HL-60 (cell line): ENCODE measurements around the gene ZNF586.

Experiments
- DNase-seq, 2 experiments: peaks; one replicate each; pipeline ENCODE4 v3.0.0-alpha.2; 2010 to 2020; ENCODE audit warnings: low read depth in 1 of 2, low spot score in 1 of 2
- H3K27ac ChIP-seq: fragments of 250-450 bp; sonication (Bioruptor Pico); replicated peaks from 2 replicates; pipeline ENCODE4 v1.5.1; 2020; ENCODE audit warnings: mild to moderate bottlenecking, moderate library complexity
- H3K27me3 ChIP-seq: fragments of 250-450 bp; sonication (Bioruptor Pico); 2 replicates; pipeline ENCODE4 v1.5.1; 2021; ENCODE audit warnings: mild to moderate bottlenecking, moderate library complexity; ENCODE audit not compliant: insufficient read depth, poor library complexity, severe bottlenecking
- H3K4me3 ChIP-seq: replicated peaks from 2 replicates; pipeline ENCODE4 v1.5.1; 2011; ENCODE audit warnings: mild to moderate bottlenecking, control low read depth, low read length; ENCODE audit not compliant: insufficient read depth
- GABPA ChIP-seq: IDR thresholded peaks from 2 replicates; pipeline ENCODE4 v1.6.1; 2012; ENCODE audit warnings: low read depth
- POLR2AphosphoS5 ChIP-seq: IDR thresholded peaks from 2 replicates; pipeline ENCODE4 v1.6.1; 2012; ENCODE audit warnings: low read depth
- SPI1 ChIP-seq: IDR thresholded peaks from 2 replicates; pipeline ENCODE4 v1.6.1; 2012; ENCODE audit warnings: low read depth, mild to moderate bottlenecking, borderline replicate concordance
- TF ChIP-seq, protein P1 (sequence below): IDR thresholded peaks from 2 replicates; pipeline ENCODE4 v1.6.1; 2012; ENCODE audit warnings: low read depth; ENCODE audit not compliant: insufficient replicate concordance
- TF ChIP-seq, protein P2 (sequence below): IDR thresholded peaks from one replicate; pipeline ENCODE4 v1.5.1; 2011; ENCODE audit warnings: low read length, control low read depth, inconsistent platforms; ENCODE audit not compliant: insufficient read depth

ZNF586 gene

DNA sequence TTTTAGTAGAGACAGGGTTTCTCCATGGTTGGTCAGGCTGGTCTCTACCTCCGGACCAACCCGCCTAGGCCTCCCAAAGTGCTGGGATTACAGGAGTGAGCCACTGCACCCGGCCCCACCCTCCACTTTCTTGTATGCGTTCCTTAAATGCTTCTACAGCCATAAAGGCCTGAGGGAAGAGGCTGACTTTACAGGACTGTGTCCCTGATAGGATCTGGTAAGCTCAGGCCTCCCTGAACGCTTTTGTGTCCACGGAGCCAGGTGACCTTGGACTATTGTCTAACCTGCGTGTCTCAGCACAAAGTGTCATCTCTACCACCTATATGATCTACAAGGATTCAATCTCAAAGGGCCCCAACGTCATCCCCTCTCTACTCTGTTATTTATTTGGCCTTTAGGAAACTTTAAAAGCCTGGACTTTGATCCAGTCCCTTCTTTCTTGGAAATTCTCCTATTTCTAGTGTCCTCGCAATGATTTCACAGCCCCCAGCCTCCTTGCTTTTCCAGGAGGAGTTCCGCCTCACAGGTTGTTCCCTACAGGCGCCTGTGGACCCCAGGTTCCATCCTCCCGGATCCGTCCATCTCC is 44.5 kb downstream of the ZNF586 start:
- Histone ChIP-seq H3K4me3 (peak overlapping the region; percentile 97), H3K27ac (peak overlapping the region; percentile 71), H3K27me3 (no peaks in the 10 kb centered on the region)
- no peak for DNase-seq
- TF ChIP-seq, protein P1, sequence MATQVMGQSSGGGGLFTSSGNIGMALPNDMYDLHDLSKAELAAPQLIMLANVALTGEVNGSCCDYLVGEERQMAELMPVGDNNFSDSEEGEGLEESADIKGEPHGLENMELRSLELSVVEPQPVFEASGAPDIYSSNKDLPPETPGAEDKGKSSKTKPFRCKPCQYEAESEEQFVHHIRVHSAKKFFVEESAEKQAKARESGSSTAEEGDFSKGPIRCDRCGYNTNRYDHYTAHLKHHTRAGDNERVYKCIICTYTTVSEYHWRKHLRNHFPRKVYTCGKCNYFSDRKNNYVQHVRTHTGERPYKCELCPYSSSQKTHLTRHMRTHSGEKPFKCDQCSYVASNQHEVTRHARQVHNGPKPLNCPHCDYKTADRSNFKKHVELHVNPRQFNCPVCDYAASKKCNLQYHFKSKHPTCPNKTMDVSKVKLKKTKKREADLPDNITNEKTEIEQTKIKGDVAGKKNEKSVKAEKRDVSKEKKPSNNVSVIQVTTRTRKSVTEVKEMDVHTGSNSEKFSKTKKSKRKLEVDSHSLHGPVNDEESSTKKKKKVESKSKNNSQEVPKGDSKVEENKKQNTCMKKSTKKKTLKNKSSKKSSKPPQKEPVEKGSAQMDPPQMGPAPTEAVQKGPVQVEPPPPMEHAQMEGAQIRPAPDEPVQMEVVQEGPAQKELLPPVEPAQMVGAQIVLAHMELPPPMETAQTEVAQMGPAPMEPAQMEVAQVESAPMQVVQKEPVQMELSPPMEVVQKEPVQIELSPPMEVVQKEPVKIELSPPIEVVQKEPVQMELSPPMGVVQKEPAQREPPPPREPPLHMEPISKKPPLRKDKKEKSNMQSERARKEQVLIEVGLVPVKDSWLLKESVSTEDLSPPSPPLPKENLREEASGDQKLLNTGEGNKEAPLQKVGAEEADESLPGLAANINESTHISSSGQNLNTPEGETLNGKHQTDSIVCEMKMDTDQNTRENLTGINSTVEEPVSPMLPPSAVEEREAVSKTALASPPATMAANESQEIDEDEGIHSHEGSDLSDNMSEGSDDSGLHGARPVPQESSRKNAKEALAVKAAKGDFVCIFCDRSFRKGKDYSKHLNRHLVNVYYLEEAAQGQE: no peak
- TF ChIP-seq, protein P2, sequence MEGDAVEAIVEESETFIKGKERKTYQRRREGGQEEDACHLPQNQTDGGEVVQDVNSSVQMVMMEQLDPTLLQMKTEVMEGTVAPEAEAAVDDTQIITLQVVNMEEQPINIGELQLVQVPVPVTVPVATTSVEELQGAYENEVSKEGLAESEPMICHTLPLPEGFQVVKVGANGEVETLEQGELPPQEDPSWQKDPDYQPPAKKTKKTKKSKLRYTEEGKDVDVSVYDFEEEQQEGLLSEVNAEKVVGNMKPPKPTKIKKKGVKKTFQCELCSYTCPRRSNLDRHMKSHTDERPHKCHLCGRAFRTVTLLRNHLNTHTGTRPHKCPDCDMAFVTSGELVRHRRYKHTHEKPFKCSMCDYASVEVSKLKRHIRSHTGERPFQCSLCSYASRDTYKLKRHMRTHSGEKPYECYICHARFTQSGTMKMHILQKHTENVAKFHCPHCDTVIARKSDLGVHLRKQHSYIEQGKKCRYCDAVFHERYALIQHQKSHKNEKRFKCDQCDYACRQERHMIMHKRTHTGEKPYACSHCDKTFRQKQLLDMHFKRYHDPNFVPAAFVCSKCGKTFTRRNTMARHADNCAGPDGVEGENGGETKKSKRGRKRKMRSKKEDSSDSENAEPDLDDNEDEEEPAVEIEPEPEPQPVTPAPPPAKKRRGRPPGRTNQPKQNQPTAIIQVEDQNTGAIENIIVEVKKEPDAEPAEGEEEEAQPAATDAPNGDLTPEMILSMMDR: no peak

DNA sequence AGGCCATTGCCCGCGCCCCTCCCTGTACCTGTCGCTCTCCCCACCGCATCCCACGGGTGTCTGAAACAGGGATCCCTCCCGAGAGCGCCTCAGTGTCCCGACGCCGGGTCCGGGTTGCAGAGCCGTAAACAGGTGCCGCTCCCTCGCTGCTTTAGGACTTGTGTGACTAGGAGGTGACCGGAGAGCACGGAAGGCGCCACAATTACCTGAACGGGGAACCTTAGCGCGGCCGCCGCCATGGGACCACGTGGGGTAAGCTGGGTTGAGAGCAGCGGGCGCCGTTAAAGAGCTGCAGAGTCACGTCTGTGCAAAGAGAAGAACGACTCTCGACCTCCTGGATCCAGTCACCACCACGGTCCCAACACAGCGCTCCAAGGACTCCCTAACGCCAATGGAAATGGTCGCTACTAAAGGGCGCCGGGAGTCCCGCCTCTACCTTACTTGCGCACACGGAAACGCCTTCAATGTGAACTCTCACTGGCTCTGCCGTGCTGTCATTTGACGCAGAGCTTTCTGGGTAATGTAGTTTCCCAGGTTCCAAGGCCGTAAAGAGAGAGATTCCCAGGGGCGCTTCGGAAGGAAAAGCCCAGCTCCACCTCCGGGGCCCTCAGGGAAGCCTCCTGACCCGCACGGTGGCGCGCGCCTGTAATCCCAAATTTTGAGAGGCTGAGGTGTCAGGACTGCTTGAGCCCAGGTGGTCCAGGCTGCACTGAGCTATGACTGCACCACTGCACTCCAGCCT is 45.2 kb downstream of the ZNF586 start, which contains the start of gene ZNF552:
ZNF552 (minus strand) TSS at position 409 of the 742 bp plus-strand sequence; CDS start at position 239, 170 bp downstream.
- Histone ChIP-seq H3K4me3 (peak within 1 kb of the TSS; percentile 97), H3K27ac (peak within 1 kb of the TSS; percentile 71), H3K27me3 (no peaks in the 10 kb centered on the region)
- DNase-seq: peak; percentile 88 to 91
- TF ChIP-seq GABPA (peak; percentile 69), POLR2AphosphoS5 (peak; percentile 89)
- TF ChIP-seq, protein P1: peak; percentile 55
- TF ChIP-seq, protein P2: no peak

DNA sequence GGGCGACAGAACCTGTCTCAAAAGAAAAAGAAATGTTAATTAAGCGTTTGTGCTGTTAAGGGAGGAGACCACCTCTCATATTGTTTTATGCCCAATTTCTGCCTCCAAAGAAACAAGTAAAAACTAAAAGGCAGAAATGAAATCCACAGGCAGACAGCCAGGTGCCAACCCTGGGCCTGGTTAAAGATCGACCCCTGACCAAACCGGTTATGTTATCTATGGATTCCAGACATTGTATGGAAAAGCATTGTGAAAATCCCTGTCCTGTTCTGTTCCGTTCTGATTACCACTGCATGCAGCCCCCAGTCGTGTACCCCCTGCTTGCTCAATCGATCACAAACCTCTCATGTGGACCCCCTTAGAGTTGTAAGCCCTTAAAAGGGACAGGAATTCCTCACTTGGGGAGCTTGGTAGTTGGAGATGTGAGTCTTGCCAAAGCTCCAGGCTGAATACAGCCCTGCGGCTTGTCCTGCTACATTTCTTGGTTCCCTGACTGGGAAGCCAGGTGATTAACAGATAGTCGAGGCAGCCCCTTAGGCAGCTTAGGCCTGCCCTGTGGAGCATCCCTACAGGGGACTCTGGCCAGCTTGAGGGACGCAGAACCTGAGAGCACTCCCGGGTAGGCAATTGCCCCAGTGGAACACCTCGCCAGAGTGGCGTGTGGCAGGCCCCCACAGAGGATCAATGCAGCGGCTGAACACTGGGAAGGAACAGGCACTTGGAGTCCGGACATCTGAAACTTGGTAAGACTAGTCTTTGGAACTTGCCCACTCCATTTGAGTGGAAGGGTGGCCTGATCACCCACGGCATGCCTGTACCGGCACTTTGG is 46.0 kb downstream of the ZNF586 start:
- H3K27me3 ChIP-seq: no peaks in the 10 kb centered on the region
- peak overlapping the region; percentile 97; the same call in 1 of the 2 replicates for H3K4me3 ChIP-seq
- H3K27ac ChIP-seq: no peak overlapping the region
- no peak for DNase-seq
- no peak for TF ChIP-seq GABPA

DNA sequence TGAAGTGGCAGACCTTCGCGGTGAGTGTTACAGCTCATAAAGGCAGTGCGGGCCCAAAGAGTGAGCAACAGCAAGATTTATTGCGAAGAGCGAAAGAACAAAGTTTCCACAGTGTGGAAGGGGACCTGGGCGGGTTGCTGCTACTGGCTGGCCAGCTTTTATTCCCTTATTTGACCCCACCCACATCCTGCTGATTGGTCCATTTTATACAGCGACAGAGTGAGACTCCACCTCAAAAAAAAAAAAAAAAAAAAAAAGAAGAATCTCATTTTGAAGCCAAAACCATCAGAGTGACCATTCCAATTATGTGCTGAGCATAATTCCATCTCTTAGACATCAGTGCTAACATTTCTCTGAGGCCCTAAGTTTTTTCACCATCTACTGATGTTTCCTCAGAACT is 47.2 kb downstream of the ZNF586 start:
- Histone ChIP-seq H3K27me3 (no peaks in the 10 kb centered on the region), H3K4me3 (no peak overlapping the region), H3K27ac (no peak overlapping the region)
- TF ChIP-seq, protein P2: no peak
- TF ChIP-seq POLR2AphosphoS5: no peak
- TF ChIP-seq, protein P1: no peak
- TF ChIP-seq SPI1: no peak
- no peak for TF ChIP-seq GABPA
- DNase-seq: no peak
